Measurements from ENCODE around the gene NDNF. TPM values are rescaled to one million over a fixed set of nuclear protein-coding genes. Genes with fewer than 3 reads are reported as not detected.

Gene NDNF
- total and polyA plus RNA-seq, 12 donors: 2.8 to 17.9 (median 6.4) TPM

DNA sequence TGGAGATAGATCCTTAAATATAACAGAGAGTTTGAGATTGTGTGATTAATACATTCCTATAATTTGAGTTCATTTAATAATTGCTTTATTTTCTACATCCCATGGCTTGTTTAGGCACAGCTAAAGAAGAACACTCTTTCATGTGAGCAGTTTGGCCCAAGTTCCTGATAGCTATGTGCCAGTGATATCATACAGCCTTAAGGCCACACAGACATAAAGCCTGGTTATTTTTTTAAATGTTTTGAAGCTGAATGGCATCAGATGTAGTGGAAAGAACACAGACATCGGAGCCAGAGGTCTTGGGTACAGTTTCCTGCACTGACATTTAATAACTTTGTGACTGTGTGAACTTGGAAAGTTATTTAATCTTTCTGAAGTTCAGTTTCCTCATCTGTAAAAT lies 7.0 kb upstream of the NDNF start:
- DNase-seq (no peak), ATAC-seq (no peak)
- Histone ChIP-seq H3K27me3 (peaks cover 0 to 27% (median 7%) of the 10 kb centered on the region in 7 donors), H3K27ac (no peak overlapping the region), H3K4me1 (no peaks in the 10 kb centered on the region), H3K4me3 (no peak overlapping the region), H3K36me3 (no peaks in the 10 kb centered on the region), H3K9me3 (peaks cover 0 to 3% (median 0%) of the 10 kb centered on the region in 11 donors)
- TF ChIP-seq, protein P1, sequence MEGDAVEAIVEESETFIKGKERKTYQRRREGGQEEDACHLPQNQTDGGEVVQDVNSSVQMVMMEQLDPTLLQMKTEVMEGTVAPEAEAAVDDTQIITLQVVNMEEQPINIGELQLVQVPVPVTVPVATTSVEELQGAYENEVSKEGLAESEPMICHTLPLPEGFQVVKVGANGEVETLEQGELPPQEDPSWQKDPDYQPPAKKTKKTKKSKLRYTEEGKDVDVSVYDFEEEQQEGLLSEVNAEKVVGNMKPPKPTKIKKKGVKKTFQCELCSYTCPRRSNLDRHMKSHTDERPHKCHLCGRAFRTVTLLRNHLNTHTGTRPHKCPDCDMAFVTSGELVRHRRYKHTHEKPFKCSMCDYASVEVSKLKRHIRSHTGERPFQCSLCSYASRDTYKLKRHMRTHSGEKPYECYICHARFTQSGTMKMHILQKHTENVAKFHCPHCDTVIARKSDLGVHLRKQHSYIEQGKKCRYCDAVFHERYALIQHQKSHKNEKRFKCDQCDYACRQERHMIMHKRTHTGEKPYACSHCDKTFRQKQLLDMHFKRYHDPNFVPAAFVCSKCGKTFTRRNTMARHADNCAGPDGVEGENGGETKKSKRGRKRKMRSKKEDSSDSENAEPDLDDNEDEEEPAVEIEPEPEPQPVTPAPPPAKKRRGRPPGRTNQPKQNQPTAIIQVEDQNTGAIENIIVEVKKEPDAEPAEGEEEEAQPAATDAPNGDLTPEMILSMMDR (IDR thresholded peaks at IDR 0.05): no peak
- intact Hi-C loops (cut with DNase I): loop anchor here in 1 of 10 donors (10.0 kb wide), 1 partner anchor 155 kb away; the partner anchor contains the start of gene PRDM5
- WGBS, 2 donors: 83 to 86% methylated on average over 1 of the region's 1 CpG

DNA sequence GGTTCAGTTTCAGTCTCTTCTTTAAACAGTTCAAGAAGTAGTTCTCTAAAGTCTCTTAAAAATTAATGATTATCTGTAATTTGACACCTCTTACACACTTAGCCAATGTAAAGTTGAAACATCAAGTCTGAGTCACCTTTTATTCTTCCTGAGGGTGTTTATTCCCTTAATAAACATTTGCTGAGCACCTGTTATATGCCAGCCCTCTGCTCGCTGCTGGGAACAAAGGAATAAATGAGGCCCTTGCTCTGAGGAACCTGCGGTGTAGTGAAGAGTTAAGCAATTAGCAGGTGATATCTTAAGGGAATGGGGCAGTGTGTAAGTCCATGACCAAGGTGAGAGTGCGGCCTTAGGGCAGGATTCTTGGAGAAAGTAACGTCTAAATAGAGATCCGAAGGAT lies 5.2 kb upstream of the NDNF start:
- DNase-seq (no peak), ATAC-seq (no peak)
- no peak overlapping the region for H3K4me3 ChIP-seq
- H3K27ac ChIP-seq: no peak overlapping the region
- WGBS, 2 donors: 84 to 86% methylated on average over 5 of the region's 5 CpGs
- H3K4me1 ChIP-seq: peaks cover 0 to 9% (median 0%) of the 10 kb centered on the region in 9 donors
- H3K9me3 ChIP-seq: peaks cover 0 to 3% (median 0%) of the 10 kb centered on the region in 11 donors
- H3K27me3 ChIP-seq: peaks cover 0 to 45% (median 7%) of the 10 kb centered on the region in 7 donors
- no peaks in the 10 kb centered on the region for H3K36me3 ChIP-seq
- TF ChIP-seq, protein P1 (IDR thresholded peaks at IDR 0.05): no peak
- intact Hi-C loops (cut with DNase I): loop anchor here in 1 of 10 donors (10.0 kb wide), 1 partner anchor 153 kb away; the partner anchor contains the start of gene PRDM5

DNA sequence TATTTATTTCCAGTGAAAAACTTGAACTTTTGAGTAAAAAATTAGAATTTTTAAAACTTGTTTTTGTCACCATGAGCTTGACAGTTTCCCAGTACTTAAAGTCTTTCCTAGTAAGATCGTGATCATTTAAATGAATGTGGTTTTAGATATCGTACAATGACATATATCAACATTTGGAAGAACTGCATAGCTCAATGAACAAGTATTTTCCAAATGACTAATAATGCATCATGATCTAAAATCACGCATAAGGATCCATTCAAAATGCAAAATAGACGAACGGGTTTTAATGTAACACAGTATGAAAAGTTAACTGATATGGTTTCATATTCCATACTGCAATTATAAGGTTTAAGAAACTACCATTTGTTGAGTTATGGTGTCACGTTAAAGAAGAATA lies 4.1 kb upstream of the NDNF start:
- TF ChIP-seq, protein P1 (IDR thresholded peaks at IDR 0.05): no peak
- Histone ChIP-seq H3K36me3 (no peaks in the 10 kb centered on the region), H3K9me3 (peaks cover 0 to 3% (median 0%) of the 10 kb centered on the region in 11 donors), H3K4me3 (no peak overlapping the region), H3K27me3 (peaks cover 0 to 49% (median 9%) of the 10 kb centered on the region in 7 donors), H3K4me1 (peaks cover 0 to 16% (median 7%) of the 10 kb centered on the region in 9 donors), H3K27ac (no peak overlapping the region)
- 78 to 80% methylated on average over 6 of the region's 6 CpGs for WGBS, 2 donors
- ATAC-seq: no peak
- intact Hi-C loops (cut with DNase I): loop anchor here in 1 of 10 donors (10.0 kb wide), 1 partner anchor 152 kb away; the partner anchor contains the start of gene PRDM5
- DNase-seq: no peak

DNA sequence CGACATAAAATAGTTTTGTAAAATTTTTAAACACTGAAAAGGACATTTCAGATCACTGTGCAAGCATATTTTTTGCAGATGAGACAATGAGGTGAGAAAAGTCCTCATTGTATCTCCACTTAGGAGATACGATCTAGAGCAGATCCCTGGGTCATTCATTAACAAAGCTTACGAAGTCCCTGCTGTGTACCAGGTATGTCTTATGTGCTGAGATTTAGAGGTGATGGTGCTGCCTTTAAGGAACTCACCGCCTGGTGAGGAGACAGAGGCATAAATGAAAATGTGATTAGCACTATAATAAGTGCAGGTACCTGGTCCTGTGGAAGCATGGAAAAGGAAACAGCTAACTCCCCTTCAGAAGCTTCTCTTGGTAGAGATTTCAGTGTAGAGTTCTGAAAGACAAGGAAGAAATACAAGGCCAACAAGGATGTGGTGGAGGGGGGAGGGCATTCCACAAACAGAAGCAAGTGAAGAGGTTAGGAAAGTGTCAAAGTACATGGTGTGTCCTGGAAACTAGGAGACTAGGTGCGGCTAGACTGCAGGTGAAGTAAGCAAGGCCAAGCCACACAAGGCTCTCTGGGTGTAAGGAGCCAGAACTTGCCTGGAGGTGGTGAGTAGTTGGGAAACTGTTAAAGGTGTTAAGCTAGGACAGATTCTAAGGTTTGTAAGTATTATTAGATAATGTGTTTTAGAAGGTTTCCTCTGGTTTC lies 1.5 kb upstream of the NDNF start:
- peaks cover 0 to 25% (median 16%) of the 10 kb centered on the region in 9 donors for H3K4me1 ChIP-seq
- H3K27ac ChIP-seq: no peak overlapping the region
- TF ChIP-seq, protein P1 (IDR thresholded peaks at IDR 0.05): no peak
- intact Hi-C loops (cut with DNase I): loop anchor here in 3 of 10 donors (5.0 to 10.0 kb wide), 3 partner anchors 42 to 152 kb away; partner anchors contain the start of gene PRDM5 (in 3 of the 3)
- H3K36me3 ChIP-seq: no peaks in the 10 kb centered on the region
- ATAC-seq: no peak
- H3K27me3 ChIP-seq: peaks cover 0 to 75% (median 13%) of the 10 kb centered on the region in 7 donors
- H3K9me3 ChIP-seq: no peaks in the 10 kb centered on the region
- no peak for DNase-seq
- H3K4me3 ChIP-seq: no peak overlapping the region
- WGBS, 2 donors: 77 to 81% methylated on average over 5 of the region's 5 CpGs

Measured in heart right ventricle (tissue), 16 donors.